ENCODE results near the gene ZNF224.
"Not testable (repeated sequence)": the region's sequence is repeated elsewhere in the genome, so short reads cannot be mapped to it uniquely, and the experiment has no call there.

ZNF224 gene

GRCh38 chr19:44093931-44094765, at the start of gene ZNF224:
Gene ZNF224, plus strand, starts transcription at chr19:44094361. Its CDS starts 3,513 bp downstream, at chr19:44097874.
- DNase-seq, result peak; percentile 86

GRCh38 chr19:44050740-44051649, 43.2 kb upstream of the ZNF224 start:
- peak; percentile 45 for DNase-seq

- peak; percentile 87 for DNase-seq
Measured at GRCh38 chr19:44051650-44052402, 42.3 kb upstream of the ZNF224 start, which contains the start of gene ZNF223. Gene ZNF223, plus strand, starts transcription at chr19:44052036. Its CDS starts 3,141 bp downstream, at chr19:44055177.

GRCh38 chr19:44055870-44056269, 38.3 kb upstream of the ZNF224 start:
- DNase-seq, result no peak

GRCh38 chr19:44059229-44059628, 34.9 kb upstream of the ZNF224 start:
- no peak for DNase-seq

GRCh38 chr19:44061038-44061437, 33.1 kb upstream of the ZNF224 start:
- DNase-seq, result no peak

GRCh38 chr19:44066305-44066704, 27.9 kb upstream of the ZNF224 start:
- no peak for DNase-seq

DNA sequence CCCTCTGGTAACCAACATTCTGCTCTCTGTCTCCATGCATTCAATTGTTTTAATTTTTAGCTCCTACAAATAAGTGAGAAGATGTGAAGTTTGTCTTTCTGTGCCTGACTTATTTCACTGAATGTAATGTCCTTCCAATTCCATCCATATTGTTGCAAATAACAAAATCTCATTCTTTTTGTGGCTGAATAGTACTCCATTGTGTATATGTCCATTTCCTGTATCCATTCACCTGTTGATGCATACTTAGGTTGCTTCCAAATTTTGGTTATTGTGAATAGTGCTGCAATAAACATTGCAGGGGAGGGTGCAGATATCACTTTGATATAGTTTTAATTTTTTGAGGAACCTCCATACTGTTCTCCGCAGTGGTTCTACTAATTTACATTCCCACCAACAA, 24.7 kb upstream of the ZNF224 start:
- no peak for DNase-seq

DNA sequence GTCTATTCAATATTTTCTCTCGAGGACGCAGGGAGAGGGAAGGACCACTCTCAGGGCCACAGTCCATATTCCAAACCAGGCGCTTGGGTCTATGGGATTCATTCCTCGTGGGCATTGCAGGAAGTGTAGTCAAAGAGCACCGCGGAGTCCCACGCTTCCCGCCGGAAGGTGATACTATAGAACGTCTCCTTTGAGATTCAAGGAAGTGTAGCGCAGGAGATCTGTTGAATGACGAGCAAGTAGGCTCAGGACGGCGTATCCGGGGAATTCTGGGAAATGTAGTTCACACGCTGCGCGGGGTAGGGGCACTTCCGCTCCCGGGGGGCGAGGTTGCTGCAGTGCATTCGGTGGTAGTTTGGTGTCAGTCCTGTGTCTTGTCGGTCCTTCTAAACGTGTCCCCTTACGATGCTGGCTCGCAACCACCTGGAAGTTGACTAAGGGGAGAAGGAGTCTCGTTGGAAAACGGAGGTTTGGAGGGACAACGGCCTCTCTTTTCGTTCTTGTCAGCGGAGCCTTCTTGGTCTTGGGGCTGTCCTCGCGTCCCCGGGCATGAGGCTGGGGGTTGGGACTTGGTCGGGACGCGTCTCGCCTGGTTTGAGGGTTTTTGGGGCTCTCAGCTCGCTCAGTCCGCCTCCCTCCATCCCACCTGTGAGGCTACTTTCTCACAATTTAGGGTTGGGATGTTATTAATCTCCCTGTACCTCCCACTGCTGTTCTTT, 22.2 kb upstream of the ZNF224 start, which contains the start of gene ZNF284:
Gene ZNF284, plus strand, starts transcription at position 336 of the 719 bp plus-strand sequence. CDS start 4,231 bp downstream, outside the sequence.
- peak; percentile 88 for DNase-seq

DNA sequence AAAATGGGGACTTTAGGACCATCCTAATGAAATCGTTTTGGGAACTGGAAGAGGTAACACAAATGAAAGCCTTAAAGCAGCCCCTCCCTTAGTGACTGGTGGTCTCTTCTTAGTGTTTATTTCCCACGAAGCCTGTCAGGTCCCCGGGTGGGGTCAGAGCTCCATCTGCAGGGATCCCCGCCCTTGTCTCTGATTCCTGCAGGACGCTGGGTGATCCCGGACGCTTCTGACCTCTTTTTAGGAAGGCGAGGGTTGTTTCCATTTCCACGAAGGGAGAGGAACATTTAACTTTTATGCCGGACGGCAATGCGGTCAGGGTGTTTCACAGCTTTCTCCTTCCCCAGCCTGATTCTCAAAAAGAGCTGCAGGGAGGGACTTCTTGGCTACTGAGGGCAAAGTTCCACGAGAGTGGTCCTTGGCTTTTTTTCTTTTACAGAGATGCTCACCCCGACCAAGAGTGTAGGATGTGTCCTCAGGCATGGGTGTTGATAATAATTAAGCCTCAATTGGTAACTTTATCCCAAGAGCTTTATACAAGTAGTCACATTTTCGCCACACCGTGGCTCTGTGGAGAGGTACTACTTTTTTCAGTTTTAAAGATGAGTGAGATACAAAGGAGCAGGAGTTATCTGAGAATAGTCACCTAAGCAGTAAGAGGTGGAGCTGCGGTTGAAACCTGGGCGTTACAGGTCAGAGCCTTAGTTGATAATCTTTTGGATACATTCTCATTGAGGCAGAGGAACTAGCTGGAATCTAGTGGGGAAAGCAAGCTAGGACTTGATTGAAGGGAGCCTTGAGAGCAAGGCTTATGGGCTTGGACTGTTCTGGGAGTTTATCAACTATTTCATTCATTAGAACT, 21.4 kb upstream of the ZNF224 start:
- DNase-seq, result no peak

- no peak for DNase-seq
Measured at GRCh38 chr19:44076325-44076724, 17.8 kb upstream of the ZNF224 start.

DNA sequence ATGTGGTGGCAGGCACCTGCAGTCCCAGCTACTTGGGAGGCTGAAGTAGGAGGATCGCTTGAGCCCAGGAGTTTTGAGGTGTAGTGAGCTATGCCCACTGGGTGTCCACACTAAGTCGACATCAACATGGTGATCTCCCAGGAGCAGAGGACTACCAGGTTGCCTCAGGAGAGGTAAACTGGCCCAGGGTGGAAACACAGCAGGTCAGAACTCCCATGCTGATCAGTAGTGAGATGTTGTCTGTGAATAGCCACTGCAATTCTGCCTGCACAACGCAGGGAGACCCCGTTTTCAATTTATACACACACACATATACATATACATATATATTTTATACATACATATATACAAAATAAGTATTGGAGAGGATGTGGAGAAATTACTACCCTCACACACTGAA, 2.1 kb upstream of the ZNF224 start:
- no peak for DNase-seq

GRCh38 chr19:44107751-44108150, 13.6 kb downstream of the ZNF224 start:
- no peak for DNase-seq

DNA sequence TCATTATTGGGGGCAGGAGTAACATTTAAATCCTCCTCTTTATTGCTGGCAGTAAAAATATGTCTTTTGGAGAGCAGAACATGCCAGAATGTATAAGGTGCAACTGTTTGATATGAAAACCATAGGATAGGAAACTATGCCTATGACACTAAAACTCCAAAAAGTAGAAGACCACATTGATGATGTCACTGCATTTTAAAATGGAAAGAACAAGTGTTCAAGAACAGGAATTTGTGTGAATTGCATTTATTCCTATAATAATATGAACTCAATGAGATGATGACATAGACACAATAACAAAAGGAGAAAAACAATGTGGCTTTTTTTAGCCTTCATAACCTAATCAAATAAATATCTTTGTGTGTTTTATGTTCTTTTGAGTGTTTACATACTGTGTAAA, 15.3 kb downstream of the ZNF224 start:
- DNase-seq, result no peak

DNA sequence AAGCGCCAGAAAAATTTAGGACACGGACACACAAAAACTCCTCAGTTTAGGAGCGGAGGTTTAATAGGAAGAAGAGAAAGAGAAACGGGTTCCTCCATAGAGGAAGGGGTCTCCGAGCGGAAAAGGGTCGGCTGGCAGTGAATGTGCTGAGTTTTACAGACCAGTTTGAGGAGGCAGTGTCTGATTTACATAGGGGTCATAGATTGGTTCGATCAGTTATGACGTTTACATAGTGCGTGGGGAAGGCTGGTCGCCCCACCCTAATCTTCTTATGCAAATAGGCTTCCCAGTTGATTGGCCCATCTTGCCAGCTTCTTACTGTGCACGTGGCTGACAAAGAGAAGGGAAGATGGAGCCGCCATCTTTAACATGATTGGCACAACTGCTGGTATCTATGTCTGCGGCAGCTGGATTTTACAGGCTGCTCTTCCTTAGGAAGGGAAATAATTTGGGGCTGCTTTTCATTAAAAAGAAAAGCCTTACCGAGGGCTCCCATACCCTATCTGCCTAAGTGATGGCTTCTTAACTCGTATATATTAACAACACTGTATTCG, 17.8 kb downstream of the ZNF224 start:
- no peak for DNase-seq

- no peak for DNase-seq
Measured at GRCh38 chr19:44112802-44113137, 18.6 kb downstream of the ZNF224 start.

- peak; percentile 87 for DNase-seq
Measured at GRCh38 chr19:44113138-44113783, 19.1 kb downstream of the ZNF224 start, which contains the start of gene ZNF225. Gene ZNF225, plus strand, starts transcription at chr19:44113399. Its CDS starts 2,429 bp downstream, at chr19:44115828.

DNA sequence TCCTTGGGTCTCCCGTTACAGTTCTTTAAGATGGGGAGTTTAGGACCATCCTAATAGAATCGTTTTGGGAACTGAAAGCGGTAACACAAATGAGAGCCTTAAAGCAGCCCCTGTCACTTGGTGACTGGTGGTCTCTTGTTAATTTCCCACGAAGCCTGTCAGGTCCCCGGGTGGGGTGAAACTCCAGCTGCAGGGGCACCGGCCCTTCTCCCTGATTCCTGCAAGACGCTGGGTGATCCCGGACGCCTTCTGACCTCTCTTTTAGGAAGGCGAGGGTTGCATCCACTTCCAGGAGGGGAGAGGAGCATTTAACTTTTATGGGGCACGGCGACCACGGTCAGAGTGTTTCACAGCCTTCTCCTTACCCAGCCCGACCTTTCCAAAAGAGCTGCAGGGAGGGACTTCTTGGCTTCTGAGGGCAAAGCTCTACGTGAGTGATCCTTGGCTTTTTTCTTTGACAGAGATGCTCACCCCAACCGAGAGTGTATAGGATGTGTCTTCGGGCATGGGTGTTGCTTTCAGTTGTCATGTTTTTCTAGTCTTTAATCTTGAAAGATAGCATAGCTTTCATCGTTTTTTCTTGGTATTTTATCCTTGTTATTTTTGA, 19.7 kb downstream of the ZNF224 start:
- DNase-seq, result no peak

- not testable (repeated sequence) for DNase-seq
Measured at GRCh38 chr19:44121162-44121561, 27.0 kb downstream of the ZNF224 start.

DNA sequence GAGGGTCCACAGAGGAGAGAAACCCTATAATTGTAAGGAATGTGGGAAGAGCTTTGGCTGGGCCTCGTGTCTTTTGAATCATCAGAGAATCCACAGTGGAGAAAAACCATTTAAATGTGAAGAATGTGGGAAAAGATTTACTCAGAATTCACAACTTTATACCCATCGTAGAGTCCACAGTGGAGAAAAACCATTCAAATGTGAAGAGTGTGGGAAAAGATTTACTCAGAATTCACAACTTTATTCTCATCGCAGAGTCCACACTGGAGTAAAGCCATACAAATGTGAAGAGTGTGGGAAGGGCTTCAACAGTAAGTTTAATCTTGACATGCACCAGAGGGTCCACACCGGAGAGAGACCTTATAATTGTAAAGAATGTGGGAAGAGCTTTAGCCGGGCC, 37.8 kb downstream of the ZNF224 start:
- no peak for DNase-seq

Data from CD4-positive, alpha-beta T cell treated with Interleukin-17A for 4 hours (primary cell).